Activated T-helper 9 cell treated with anti-CD3 and anti-CD28 coated beads, Interleukin-2, amount 50 U/mL, for 16 hours (primary cell): ENCODE measurements around the gene ZEB2.

Source experiments
- DNase-seq: peaks from one replicate; pipeline ENCODE4 v3.0.0-alpha.2; 2020; ENCODE audit warnings: low read depth

The ZEB2 gene

DNA sequence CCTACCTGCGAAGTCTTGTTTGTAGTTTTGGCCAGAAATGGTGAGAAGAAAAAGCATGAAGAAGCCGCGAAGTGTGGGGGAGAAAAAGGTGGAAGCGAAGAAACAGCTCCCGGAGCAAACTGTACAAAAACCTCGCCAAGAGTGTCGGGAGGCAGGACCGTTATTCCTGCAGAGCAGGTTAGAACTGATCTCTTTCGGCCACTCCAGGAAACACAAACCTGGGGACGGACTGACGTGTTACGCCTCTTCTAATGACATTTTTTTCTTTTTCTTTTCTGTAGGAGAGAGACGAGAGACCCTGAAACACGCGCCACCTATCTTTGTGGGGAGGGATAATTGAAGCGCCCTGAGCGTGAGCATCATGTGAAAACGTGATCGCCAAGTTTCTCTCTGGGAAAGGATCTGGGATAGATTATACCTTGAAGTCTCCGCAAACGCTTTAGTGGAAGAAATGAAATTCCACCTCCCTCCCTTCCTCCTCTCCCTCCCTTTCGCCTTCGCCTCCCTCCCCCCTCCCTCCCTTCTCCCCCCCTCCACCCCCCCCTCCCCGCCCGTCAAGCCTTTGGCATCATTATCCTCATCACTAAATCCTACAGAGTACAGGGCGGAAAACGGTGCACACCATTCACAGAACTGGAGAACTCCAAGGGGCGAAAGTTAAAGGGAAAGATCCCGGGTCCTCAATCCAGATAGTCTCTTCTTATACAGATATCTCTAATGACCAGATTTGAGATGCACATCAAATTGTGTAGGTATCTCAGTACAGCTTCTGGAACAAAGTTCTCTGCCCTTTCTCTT is at the start of gene ZEB2:
Gene ZEB2, minus strand, starts transcription at position 186 of the 798 bp plus-strand sequence. CDS start 2,769 bp downstream, outside the sequence.
- no peak for DNase-seq

- no peak for DNase-seq
Observed at GRCh38 chr2:144567745-144568144, 47.8 kb upstream of the ZEB2 start.

- DNase-seq, result no peak
Observed at GRCh38 chr2:144566448-144566847, 46.5 kb upstream of the ZEB2 start.

- no peak for DNase-seq
Observed at GRCh38 chr2:144560251-144560650, 40.3 kb upstream of the ZEB2 start.

- no peak for DNase-seq
Observed at GRCh38 chr2:144559681-144560080, 39.8 kb upstream of the ZEB2 start.

DNA sequence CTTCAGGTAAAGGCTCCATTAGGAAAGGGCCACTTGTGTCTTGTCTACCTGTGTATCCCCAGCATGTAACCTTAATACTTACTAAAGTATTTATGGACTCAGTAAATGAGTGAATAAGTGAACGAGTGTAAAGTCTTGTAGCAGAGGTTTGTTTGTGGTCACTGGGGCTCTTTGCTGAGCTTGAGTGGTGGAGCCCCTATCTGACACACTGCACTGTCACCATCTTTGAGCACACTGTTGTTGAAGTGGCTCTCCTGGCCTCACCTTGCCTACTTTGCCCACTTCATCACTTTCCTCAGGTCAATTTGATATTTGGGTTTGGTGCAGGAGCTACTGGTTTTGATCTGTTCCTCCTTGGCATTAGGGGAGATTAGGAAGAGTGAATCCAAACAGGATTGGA is 39.3 kb upstream of the ZEB2 start:
- no peak for DNase-seq

DNA sequence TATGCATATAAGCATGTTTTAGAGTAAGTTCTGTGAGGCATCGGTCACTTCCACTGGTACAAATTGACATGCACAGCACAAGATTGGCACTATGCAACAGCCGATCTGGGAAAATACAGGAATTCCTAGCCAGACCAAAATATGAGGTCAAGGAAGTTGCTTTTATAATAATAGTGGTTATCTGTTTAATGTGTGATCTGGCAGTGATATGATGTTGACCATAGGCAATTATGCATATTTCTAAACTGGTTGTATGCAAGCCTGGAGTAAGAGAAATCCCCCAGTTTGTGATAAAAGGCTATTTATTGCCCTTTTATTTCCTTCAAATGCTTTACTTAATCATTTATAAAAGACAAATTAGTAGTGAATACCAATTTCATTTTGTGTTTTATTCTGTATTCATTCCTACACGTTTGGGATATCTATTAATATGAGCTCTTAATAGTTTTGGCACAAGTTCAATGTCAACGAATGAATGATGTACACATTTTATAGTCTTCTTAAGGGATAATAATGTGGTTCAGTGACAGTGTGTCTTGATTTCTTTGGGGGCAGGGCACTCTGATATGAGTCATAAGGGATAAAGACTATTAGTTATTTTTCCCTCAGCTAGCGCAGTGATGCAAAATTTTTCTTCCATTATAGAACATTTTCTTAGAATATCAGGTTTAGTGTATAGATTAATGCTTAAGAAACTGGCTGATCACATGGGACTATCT is 34.7 kb upstream of the ZEB2 start:
- no peak for DNase-seq

- no peak for DNase-seq
Observed at GRCh38 chr2:144553379-144553778, 33.5 kb upstream of the ZEB2 start.

DNA sequence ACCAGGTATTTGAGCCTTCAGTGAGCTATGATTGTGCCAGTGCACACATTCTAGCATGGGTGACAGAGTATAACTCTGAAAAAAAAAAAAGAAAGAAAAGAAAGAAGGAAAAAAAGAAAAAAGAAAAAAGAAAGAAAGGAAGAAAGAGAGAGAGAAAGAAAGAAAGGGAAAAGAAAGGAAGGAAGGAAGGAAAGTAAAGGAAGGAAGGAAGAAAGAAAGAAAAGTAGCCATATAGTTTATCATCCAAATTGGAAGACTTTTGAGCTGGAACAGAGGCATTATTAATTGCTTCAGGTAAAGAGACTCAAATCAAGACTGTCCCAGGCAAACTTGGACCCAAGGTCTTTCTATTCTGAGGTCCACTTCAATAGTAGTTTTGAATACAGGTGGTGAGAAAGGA is 32.9 kb upstream of the ZEB2 start:
- DNase-seq, result no peak

DNA sequence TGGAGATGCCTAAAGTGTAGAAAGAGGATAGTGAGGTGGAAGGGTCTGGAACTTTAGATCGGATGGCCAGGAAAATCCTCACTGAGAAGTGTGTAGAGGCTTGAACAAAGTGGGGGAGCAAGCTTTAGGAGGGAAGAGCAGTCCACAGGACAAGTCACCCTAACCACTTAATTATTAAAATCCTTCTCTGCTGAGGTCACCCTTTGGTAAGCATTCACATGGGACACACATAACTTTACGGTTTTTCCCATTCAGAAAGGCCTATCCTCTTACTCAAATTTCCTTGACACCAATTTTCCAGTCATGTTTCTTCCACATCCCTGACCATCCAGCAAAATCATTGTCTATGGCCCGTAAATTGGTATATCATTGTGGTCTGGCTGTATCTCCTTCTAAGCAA is 31.0 kb upstream of the ZEB2 start:
- DNase-seq, result no peak

- DNase-seq, result no peak
Observed at GRCh38 chr2:144550084-144550483, 30.2 kb upstream of the ZEB2 start.

DNA sequence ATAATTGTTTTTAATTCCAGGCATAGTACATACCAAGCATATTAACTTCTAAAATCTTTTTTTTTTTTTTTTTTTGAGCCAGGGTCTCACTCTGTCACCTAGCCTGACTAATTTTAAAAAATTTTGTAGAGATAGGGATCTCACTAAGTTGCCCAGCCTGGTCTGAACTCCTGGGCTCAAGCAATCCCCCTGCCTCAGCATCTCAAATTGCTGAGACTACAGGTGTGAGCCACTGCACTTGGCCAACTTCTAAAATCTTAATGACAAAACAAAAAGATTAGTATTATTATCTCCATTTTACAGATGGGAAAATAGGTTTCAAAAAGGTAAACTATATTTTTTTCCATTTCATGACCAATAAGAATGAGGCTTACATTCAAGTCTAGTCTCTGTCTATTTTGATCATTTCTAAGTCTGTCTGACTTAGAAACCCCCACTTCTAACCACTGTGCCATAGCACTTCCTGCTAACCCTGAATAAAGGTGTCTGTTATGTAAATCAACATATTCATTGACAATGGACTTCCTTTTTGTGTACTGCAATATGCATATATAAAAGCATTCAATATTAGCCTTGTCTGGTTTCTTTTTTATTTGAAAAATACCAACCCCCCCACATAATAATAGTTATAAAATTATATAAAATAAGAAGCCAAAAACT is 28.7 kb upstream of the ZEB2 start:
- no peak for DNase-seq

DNA sequence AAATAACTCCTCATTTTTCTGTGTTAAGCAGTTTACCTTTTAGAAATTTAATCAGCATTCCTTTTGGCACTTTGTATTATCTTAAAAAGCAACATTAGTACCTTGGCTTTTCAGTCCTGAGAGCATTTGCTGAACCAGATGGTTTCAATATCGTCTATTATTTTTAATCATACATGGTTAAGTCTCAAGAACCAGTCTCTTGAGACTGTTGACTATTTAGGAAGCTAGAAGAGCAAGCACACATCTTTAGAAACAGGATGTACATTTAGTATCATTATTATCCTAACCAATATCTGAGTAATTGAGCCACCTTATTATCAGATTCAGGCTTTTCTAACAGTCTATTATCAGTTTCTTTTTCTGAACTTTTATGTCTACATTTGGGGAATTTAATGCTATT is 28.2 kb upstream of the ZEB2 start:
- DNase-seq, result no peak

- DNase-seq, result no peak
Observed at GRCh38 chr2:144547494-144547893, 27.6 kb upstream of the ZEB2 start.

- no peak for DNase-seq
Observed at GRCh38 chr2:144546933-144547332, 27.0 kb upstream of the ZEB2 start.

GRCh38 chr2:144545787-144546186 is 25.9 kb upstream of the ZEB2 start:
- DNase-seq, result no peak

- no peak for DNase-seq
Observed at GRCh38 chr2:144544053-144544452, 24.1 kb upstream of the ZEB2 start.

DNA sequence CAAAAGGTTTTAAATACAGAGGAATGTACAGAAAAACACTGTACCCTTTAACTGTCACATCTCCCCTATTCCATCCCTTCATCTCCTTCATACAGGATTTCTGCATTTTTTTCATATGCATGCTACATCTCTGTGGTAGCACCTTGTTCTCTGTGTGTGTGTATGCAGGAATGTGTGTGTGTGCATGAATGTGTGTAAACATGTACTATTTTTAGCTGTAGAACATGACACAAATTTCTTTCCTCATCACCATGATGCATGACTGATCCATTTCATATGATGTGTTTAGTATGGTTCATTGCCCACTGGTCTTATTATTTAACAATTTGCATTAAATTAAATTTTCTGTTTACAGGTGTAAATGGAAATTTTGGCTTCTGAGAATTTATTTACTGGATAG is 21.5 kb upstream of the ZEB2 start:
- no peak for DNase-seq

GRCh38 chr2:144539289-144539782 is 19.4 kb upstream of the ZEB2 start:
- DNase-seq, result no peak

- DNase-seq, result no peak
Observed at GRCh38 chr2:144535300-144535699, 15.4 kb upstream of the ZEB2 start.

- no peak for DNase-seq
Observed at GRCh38 chr2:144533221-144533620, 13.3 kb upstream of the ZEB2 start.

DNA sequence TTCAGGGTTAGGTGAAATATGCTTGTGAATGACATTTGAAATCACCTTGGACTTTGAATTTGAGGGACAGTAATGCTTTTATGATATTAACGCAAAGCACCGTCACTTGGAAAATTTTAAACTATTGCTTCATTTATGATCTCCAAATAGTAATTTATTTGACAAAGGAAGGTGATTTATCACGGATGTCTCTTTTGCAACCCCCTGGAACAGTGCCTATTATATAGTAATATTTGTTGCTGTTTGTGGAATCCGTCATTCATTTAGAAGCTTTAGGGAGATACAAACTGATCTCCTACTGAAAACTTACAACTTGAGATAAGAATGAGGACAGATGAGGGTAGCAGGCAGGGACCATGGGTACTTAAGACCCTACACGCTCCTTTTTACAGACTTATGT is 10.7 kb upstream of the ZEB2 start:
- DNase-seq, result no peak

- DNase-seq, result no peak
Observed at GRCh38 chr2:144529841-144530240, 9.9 kb upstream of the ZEB2 start.
